GM10266 (cell line): ENCODE measurements around the gene CPHXL.

ENCODE experiments used
- DNase-seq: peaks from one replicate; pipeline ENCODE4 v3.0.0; 2012; ENCODE audit errors: extremely low spot score
- TF ChIP-seq, protein P1 (sequence below): IDR thresholded peaks from 2 replicates; pipeline ENCODE4 v1.5.1; 2012; ENCODE audit warnings: mild to moderate bottlenecking, low read depth; ENCODE audit not compliant: control insufficient read depth, insufficient read depth; ENCODE audit errors: missing control alignments

CPHXL gene

DNA sequence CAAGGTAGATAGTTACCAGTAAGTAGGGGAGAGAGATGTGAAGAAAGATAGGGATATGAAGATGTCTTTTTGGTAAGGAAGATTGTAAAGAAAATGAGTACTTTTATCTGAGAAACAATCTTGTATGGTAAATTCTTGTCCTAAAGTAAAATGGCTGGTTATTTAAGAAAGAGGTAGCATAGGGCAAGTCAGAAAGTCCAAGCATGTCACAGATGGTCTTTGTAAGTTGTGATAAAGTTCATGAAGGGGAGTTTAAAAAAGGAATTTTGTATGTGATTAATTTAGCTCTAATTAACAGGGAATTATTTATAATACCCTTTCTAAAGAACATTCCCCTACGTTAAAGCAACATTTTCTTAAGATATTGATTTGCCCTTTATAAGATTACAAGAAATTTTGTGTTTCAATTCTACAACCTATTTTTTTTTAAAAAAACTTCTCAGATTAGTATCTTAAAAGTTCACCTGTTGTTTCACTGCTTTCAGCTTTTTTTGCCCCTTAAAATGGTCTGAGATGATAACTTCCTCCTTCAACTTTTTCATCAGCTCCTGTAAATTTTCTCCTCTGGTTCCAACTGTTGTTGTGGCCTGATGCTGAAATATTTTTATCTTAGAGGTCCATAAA is 16.2 kb upstream of the CPHXL start:
- no peak for DNase-seq
- TF ChIP-seq, protein P1, sequence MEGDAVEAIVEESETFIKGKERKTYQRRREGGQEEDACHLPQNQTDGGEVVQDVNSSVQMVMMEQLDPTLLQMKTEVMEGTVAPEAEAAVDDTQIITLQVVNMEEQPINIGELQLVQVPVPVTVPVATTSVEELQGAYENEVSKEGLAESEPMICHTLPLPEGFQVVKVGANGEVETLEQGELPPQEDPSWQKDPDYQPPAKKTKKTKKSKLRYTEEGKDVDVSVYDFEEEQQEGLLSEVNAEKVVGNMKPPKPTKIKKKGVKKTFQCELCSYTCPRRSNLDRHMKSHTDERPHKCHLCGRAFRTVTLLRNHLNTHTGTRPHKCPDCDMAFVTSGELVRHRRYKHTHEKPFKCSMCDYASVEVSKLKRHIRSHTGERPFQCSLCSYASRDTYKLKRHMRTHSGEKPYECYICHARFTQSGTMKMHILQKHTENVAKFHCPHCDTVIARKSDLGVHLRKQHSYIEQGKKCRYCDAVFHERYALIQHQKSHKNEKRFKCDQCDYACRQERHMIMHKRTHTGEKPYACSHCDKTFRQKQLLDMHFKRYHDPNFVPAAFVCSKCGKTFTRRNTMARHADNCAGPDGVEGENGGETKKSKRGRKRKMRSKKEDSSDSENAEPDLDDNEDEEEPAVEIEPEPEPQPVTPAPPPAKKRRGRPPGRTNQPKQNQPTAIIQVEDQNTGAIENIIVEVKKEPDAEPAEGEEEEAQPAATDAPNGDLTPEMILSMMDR = no peak

DNA sequence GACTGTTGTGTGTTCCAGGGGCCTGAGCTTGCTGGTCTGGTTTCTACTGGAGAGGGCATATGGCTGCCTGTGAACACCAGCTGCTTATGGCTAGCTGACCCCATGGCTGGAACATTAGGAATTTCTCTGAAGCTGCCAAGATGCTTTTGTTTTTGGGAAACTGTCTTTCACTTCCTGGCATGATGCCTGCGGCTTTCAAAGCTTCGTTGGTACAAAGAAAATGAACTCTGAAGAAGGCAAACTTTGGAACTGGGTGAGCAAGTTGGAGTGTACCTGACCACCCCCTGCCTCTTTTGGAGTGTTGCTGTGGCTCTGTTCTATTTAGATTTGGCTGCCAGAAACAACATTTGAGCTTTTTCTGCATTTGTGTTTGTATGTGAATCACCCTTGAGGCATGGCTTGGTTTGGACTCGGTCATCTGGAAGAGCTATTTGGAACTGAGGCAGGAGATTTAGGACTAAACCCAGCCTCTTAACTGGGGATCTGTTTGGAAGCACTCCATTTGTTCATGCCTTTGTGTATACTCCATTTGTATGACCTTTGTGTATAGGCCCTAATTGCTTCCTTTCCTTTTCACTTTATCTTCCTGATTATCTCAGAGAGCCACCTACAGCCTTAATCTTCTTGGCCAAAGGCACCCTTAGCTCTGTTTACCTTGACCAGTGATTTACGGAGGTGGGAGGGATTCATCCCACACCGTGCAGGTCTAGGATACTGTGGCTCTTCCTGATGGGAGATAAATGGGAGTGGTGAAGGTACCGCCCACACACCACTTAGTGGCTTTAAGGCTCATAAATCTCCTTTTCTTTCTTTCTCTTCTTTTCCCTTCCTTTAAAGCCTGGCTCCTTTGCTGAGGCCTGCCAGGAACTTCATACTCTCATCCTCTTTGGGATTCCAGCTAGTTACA is 7.3 kb upstream of the CPHXL start:
- TF ChIP-seq, protein P1 = no peak
- DNase-seq = no peak

DNA sequence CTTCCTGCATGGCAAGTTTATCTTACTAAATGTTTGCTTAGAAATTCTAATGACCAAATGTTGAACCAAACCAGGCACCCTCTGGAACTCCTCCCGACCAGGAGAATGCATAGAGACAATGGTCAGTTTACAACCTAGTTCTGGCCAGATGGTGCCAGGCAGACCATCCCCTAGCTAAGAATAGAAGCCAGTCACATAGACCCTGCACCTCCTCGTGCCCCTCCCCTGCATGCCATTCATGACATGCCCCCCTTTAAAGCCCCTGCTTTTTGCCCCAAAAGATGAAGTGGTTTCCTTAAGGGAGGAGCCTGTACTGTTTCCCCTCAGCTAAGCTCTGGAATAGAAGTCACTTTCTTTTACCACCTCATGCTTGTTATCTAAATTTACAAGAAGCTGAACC is 6.6 kb upstream of the CPHXL start:
- no peak for DNase-seq
- TF ChIP-seq, protein P1 = no peak

DNA sequence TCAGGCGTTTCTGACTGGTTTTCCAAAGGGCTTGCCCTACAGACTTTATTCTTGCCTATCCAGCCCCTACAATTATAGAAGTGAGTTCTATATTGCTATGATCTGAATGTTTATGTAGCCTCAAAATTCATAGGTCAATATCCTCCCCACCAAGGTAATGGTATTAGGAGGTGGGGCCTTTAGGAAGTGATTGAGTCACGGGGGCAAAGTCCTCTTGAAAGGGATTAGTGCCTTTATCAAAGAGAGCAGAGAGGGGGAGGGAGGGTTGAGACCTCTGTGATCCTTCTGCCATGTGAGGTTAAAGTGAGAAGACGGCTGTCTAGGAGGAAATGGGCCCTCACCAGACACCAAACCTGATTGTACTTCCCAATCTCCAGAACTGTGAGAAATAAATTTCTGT is 931 bp upstream of the CPHXL start:
- TF ChIP-seq, protein P1 = no peak
- no peak for DNase-seq

DNA sequence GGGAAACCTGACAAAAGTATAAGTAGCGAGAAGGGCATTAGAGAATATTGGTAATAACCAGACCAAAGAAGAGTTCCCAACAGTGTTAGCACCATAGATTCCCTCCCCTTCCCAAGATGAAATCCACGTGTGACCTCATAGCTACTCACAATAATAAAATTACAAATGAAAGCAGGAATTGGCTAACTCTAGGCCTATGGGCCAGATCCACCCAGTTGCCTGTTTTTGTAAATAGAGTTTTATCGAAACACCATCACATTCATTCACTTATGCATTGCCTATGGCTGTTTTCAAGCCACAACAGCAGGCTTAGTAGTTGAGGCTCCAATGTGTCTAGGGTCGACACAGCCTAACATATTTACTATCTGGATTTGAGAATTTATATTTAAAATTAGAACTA is 7.8 kb downstream of the CPHXL start:
- TF ChIP-seq, protein P1 = no peak
- DNase-seq = no peak

GRCh38 chr16:75714661-75715060 is 11.6 kb downstream of the CPHXL start:
- TF ChIP-seq, protein P1 = no peak
- no peak for DNase-seq

- DNase-seq = no peak
- TF ChIP-seq, protein P1 = no peak
These were observed 15.9 kb downstream of the CPHXL start for GRCh38 chr16:75710344-75710743.
